ENCODE results near the gene OXA1L.
"Not testable (repeated sequence)": the region's sequence is repeated elsewhere in the genome, so short reads cannot be mapped to it uniquely, and the experiment has no call there.

The OXA1L gene

DNA sequence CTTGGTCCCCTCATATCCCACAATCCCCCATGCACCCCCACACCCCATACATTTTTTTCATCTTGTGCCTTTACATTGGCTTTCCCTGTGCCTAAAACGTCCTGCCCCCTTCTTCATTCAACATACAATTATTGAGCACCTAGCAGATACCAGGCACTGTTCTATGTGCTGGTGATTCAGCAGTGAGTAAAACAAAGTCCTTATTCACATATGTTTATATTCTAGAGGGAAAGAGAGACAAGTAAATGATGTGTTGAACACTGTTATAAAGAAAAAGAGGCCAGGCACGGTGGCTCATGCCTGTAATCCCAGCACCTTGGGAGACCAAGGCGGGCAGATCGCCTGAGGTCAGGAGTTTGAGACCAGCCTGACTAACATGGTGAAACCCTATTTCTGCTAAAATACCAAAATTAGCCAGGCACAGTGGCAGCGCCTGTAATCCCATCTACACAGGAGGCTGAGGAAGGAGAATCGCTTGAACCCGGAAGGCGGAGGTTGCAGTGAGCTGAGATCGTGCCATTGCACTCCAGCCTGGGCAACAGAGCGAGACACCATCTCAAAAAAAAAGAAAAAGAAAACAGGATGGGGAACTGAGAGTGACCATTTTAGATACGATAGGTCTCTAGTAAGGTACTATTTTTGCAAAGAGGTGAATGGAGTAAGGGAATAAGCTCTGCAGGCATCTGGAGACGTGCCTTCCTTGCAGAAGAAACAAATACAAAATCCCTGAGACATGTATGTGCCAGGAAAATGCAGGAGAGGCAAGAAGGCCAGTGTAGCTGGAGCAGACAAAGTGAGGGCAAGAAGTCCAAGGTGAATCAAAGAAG, 36.6 kb downstream of the OXA1L start:
- DNase-seq, result no peak

DNA sequence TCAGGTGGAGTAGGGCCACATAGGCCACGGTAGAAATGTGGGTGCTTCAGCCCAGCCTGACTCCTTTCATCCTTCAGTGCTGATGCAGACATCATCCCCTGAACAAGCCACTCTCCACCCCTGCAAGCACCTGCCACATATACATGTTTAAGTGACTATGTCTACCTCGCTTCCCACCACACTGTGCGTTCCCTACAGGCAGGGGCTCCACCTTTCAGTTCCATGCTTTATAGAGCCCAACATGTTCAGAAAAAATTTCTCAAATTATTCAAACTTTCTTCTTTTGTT, 37.1 kb downstream of the OXA1L start:
- DNase-seq, result no peak

DNA sequence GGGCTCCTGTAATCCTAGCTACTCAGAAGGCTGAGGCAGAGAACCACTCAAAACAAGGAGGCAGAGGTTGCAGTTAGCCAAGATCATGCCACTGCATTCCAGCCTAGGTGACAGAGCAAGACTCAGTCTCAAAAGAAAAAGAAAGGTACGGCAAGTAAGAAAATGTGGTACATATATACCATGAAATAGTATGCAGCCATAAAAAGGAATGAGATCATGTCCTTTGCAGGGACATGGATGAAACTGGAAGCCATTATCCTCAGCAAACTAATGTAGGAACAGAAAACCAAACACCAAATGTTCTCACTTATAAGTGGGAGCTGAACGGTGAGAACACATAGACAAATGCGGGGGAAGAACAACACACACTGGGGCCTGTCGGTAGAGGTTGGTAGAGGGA, 38.7 kb downstream of the OXA1L start:
- DNase-seq, result not testable (repeated sequence)

DNA sequence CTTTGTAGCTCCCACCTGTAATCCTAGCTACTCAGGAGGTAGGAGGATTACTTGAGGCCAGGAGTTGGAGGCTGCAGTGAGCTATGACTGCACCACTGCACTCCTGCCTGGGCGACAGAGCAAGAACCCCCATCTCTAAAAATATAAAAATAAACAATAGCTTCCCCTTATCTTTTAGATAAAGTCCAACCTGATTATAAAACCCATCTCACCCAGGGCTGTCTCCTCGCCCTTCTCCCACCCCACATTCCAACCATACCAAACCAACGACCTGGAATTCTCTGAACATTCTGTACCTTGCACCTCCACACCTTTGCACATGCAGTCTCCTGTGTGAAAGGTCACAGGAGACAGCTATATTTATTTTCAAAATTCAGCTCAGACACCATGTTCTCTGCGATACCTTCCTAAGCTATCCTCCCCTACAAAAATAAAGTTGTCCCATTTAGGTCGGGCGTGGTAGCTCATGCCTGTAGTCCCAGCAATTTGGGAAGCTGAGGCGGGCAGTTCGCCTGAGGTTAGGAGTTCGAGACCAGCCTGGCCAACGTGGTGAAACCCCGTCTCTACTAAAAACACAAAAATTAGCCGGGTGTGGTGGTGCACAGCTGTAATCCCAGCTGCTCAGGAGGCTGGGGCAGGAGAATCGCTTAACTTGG, 41.1 kb downstream of the OXA1L start:
- DNase-seq, result no peak

DNA sequence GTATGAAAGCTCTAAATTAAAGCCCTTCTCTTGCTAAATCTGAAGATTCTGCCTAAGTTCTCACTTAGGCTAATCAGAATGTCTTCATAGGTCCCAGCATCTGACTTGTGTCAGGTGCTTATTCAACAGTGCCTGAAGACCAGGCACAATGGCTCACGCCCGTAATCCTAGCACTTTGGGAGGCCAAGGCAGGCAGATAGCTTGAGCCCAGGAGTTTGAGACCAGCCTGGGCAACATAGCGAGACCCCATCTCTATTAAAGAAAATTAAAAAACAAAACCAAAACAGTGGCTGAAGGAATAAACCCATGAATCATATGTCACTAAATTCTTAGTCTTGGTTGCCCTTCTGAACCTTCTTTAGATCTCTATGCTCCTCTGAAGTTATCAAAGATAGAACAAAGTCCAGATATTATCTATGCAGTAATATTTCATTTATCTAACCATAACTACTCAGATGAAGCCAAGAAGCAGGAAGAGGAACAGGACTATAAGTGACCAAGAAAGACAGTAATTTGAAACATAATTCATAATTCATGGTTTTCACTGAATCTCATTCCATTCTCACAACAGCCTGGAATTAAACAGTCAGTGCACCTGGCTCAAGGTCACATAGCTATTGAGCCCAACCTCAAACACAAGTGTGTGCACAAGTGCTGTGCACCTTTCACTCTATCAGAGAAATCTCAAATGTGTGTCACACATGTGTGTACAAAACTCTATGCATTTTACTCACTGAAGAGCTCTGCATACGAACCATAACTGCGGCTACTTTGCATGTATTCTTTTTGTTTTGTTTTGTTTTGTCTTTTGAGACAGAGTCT, 42.1 kb downstream of the OXA1L start:
- DNase-seq, result no peak

DNA sequence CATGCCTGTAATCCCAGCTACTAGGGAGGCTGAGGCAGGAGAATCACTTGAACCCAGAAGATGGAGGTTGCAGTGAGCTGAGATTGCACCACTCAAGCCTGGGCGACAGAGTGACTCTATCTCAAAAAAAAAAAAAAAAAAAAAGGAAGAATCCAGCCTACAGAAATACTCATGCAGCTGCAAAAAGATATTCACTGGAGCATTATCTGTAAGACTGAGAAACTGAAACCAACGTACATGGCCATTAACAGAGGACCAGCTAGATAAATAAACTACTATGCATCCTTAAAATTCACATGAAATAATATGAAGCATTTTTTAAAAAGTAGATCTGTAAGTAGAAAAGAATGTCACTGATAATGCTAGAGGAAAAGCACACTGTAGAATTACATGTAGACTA, 45.2 kb downstream of the OXA1L start:
- no peak for DNase-seq

DNA sequence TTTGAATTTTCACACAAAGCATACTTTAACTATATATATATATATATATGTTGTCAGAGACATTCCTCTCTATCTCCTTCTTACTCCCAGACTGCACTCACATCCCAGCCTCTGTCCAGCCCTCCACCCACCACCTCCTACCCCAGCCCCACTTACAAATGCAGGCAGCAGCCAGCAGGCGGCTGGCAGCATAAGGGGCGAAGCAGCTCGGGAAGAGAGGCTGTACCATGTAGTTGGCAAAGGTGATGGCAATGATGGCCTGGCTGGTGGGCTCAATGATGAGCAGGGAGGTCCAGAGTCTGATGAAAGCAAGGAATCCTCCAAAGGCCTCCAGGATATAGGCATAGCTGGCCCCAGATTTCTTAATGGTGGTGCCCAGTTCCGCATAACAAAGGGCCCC, 46.3 kb downstream of the OXA1L start:
- DNase-seq, result no peak

DNA sequence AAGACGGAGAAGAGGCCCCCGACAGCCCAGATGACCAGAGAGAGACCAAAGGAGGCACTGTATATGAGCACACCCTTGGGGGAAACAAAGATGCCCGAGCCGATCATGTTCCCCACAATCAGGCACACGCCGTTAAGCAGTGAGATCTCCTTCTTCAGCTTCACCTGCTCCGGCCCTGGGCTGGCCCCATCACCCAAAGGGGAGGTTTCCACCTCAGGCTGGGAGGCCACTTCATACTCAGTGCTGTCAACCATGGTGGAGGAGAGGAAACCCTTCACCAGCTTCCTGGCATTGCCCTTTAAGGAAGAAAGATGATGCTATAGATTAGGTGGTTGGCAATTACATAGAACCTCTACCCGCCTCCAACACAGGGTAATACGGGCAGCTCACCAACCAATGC, 46.7 kb downstream of the OXA1L start:
- DNase-seq, result no peak

DNA sequence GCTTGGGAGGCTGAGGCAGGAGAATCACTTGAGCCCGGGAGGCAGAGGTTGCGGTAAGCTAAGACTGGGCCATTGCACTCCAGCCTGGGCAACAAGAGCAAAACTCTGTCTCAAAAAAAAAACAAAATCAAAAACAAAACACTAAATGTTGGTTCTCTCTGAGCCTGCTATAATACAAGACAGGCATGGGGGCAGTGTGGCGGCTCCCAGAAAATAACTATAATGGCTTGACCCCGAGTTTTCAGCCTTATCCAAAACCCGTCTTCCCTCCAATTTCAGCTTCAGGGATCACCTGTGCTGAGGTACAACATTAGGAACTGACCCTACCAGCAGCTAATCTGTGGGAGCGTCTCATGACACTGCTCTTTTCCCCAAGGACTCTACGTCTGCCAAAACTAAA, 47.9 kb downstream of the OXA1L start:
- no peak for DNase-seq

DNA sequence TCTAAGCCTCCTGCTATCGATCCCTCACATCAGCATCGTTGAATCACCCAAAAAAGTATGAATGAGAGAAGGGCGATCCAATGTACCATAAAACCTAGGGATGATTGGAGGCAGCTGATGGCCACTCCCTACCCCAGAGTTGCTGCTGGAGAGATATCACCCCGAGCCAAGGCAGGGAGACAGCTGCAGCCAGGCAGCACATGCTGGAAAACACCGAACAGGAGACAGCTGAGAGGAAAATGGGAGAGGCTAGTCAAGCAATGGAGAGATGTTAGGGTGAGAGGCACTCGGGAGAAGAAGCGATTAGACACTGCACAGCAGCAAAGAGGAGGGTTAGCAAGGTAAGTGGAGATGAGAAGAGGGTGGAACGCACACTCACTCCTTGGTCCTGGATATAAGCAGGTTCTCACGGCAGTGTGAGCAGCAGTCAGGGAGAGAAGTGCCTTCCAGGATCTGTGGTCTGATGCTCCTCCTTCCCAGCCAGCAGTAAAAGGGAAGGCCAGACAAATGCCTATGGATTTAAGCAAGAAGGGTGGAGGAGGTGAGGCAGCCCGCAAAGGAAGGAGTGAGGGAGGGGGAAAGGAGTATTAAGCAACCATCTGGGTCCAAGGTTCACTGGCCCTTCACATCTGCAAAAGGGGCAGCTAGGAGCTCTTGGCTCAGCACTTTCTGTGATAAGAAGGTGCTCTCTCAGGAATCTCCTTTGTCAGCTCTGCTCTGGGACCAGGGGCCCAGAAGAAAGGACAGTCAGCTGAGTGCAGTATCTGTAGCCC, 48.6 kb downstream of the OXA1L start, which contains the start of gene SLC7A7:
TSS of gene SLC7A7 (minus strand) at position 495 of the 773 bp plus-strand sequence. CDS start 2,037 bp downstream, outside the sequence.
- no peak for DNase-seq

DNA sequence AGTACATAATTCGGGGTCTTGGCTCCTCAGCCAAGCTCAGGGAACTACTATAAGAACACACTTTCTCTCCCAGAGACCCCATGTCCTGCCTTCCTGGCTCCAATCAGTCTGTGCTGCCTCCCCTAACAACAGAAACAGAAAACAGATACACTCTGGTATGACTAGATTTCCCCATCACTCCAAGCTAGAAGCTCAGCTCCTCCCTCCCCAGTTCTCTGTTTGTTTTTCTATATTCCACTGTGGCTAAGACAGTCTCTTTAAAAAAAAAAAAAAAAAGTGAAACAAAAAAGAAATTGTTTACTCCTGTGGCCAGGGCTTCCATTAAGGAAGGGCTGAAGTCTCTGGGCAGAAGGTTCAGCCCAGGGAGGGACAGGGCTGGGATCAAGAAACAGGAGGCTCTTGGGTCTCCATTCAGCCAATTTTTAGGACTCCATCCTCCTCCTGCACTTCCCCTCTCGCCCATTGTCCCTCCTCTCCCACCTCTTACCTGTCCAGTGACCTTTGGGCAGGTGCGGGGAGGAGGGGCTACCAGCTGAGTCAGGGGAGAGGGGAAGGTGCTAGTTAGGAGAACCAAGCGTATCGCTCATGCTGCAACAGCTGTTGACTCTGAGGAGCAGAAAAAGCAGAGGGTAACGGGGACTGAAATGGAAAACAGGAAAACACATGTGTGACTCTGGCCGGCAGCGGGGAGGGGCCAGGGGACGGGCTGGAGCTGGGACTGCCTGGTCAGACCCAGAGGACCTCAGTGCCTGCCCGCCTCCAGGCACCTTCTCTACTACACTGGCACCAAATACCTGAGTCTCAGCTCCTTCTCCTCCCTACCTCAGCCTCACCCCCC, 52.9 kb downstream of the OXA1L start:
- no peak for DNase-seq

DNA sequence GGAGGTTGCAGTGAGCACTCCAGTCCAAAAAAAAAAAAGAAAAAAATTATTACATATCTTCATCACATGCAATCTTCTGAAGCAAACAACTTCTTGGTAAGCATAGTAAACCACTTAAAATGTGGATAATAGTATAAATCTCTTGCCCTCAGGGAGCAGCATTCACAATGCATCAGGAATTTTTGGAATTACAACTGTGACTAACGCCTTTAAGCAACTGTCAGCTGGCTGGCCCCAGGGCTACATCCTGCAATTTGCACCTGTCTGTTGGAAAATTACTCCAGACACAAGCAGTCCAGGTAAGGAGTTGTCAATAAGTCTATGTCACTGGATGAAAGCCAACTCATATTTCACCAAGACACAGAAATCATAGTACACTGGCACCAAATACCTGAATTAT, 54.2 kb downstream of the OXA1L start:
- DNase-seq, result no peak

DNA sequence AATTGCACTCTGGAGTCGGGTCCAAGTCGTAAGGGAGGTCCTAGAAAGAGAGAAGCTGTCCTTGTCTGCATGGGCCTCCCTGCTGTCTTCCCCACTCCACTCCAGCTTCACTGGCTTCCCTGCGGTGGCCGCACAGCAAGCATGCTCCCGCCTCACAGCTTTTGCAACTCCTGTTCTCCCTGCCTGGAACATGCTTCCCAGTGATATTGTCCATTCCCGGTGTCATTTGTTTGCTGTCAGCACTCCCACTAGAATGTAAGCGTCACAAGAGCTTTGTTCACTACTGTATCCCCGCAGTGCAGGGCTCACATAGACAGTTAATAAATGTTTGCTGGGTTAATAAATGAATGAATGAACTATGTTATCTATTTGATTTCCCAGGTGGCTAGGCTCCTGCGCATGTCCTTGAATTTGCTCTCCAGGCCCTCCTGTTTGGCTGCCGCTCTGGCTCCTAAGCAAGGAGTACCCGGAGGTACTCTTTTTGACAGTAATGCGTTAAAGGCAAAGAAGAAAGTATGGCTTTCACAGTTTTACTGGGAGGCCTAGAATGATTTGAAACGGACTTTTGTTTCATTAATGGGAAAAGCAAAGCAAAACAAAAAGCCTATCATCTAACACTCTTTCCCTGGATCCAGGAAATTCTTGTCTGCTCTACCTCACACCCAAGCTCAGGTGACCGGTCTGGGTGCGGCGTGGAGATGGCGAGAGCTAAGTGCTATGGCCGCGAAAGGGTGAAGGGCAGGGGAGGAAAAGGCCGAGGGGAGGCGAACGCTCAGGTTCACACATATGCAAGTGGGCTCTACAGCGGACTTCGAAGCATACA, 54.9 kb downstream of the OXA1L start:
- DNase-seq, result no peak

DNA sequence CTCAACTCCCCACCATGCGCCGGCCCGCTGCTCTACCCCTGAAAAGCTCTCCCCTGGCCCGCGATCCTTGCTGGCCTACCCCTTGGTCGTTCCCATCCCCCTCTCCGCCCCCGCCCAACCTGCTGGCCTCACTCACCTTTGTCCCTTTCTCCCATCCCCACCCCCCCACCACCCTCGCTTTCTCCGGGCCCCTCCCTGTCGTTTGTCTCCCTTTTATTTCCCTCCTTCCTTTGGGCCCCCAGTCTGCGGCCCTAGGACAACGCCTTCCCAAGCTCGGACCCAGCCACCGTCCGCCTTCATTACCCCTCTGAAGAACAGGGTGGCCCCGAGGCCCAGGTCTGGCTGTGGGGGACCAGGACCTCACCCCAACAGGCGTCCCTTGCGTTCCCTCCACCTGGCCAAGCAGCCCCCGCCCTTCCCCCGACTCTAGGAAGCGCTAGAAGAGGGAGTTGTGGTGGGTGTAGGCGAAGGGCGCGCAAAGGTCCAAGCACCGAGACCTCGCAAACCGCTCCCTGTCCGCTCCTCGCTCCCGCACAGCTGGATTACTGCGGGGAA, 55.6 kb downstream of the OXA1L start:
- no peak for DNase-seq
